Mucosa of gallbladder (tissue), 1 donor: Measurements from ENCODE around the gene TMEFF1. TPM values are rescaled to one million over a fixed set of nuclear protein-coding genes. Genes with fewer than 3 reads are reported as not detected.
"Not testable (repeated sequence)": the region's sequence is repeated elsewhere in the genome, so short reads cannot be mapped to it uniquely, and the experiment has no call there.

Experiments
- DNase-seq: peaks from one replicate; pipeline ENCODE4 v3.0.0-alpha.2; 2020; ENCODE audit warnings: low spot score
- total RNA-seq: library from RNA; stranded (reverse); gene quantifications from one replicate; pipeline ENCODE4 v1.2.1, GENCODE V29; 2021
- donor health status: DM: no; HTN: no; CAD: no.

Gene TMEFF1, protein sequence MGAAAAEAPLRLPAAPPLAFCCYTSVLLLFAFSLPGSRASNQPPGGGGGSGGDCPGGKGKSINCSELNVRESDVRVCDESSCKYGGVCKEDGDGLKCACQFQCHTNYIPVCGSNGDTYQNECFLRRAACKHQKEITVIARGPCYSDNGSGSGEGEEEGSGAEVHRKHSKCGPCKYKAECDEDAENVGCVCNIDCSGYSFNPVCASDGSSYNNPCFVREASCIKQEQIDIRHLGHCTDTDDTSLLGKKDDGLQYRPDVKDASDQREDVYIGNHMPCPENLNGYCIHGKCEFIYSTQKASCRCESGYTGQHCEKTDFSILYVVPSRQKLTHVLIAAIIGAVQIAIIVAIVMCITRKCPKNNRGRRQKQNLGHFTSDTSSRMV
- total RNA-seq, result 0.63 TPM

- no peak for DNase-seq
Observed at GRCh38 chr9:100472788-100473275, at the start of gene TMEFF1. TMEFF1 (plus strand) TSS chr9:100473149; CDS start chr9:100473545, 396 bp downstream.

DNA sequence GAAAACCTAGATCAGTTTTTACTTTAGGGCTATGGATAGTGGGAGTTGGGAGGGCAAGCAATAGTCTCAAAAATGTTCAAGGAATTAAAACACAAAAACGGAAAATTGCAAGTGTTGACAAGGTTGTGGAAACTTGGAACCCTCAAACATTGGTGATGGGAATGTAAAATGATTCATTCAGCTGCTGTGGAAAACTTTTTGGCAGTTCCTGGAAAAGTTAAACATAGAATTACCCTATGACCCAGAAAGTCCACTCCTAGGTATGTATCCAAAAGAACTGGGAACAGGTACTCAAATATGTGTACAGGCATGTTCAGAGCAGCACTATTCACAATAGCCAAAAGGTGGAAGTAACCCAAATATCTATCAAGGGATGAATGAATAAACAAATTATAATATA, 47.2 kb upstream of the TMEFF1 start:
- DNase-seq, result no peak

- DNase-seq, result no peak
Observed at GRCh38 chr9:100426189-100426529, 46.8 kb upstream of the TMEFF1 start.

- peak; percentile 52 for DNase-seq
Observed at GRCh38 chr9:100426530-100427365, 46.2 kb upstream of the TMEFF1 start, which contains the start of gene MSANTD3. MSANTD3 (plus strand) TSS chr9:100427143; CDS start chr9:100441939, 14,796 bp downstream.

- DNase-seq, result peak; percentile 19
Observed at GRCh38 chr9:100427366-100428263, 45.3 kb upstream of the TMEFF1 start.

- DNase-seq, result peak; percentile 21
Observed at GRCh38 chr9:100428871-100429654, 43.9 kb upstream of the TMEFF1 start.

GRCh38 chr9:100430286-100430940, 42.5 kb upstream of the TMEFF1 start:
- no peak for DNase-seq

DNA sequence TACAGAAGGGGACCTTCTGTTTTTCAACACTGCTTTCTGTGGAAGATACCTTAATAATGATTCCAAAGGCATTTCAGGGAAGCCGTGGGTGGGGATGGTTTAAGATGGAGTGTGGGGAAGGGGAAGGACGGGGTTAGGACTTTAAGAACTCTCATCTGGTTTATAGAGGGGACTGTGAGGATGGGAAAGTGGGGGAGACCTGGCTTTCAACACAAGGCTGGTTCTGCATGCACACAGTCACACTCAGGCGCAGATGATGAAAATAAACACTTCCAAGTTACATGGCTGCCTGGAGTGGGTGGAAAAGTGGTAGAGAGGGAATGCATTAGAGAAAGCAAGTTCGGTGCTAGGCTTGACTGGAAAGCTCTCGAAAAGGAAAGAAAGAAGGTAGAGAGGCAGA, 41.1 kb upstream of the TMEFF1 start:
- DNase-seq, result no peak

DNA sequence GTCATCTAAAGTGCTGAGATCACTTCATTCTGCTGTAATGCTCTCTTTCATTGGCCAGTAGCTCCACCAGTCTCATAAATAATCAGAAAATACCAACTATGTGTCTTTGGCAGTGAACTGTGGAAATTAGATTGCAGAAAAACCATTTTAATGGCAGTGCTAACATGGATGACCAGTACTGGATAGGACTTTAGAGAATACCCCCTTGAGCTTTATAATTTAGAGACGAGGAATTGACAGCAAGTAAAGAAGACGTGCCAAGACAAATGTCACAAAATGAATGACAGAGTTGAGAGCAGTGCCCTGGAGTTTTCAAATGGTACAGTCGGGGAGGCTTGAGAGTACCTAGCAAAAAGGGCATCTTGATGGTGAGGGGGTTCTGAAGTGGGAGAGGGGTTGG, 40.2 kb upstream of the TMEFF1 start:
- no peak for DNase-seq

DNA sequence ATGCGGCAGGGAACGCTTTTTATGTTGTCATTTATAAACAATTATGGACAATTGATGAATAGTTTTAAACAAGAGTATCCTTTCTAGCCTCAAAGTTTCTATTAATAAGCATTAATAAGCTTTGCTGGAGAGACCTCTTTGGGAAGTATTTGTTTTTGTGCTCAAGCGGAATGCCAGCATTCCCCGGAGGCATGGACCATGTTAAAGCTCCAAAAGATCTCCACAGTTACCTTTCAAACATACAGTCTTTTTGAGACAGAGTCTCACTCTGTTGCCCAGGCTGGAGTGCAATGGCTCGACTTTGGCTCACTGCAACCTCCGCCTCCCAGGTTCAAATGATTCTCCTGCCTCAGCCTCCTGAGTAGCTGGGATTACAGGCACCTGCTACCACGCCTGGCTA, 36.4 kb upstream of the TMEFF1 start:
- DNase-seq, result no peak

GRCh38 chr9:100437860-100438805, 34.8 kb upstream of the TMEFF1 start:
- DNase-seq, result peak; percentile 78

GRCh38 chr9:100440071-100440470, 32.9 kb upstream of the TMEFF1 start:
- DNase-seq, result no peak

DNA sequence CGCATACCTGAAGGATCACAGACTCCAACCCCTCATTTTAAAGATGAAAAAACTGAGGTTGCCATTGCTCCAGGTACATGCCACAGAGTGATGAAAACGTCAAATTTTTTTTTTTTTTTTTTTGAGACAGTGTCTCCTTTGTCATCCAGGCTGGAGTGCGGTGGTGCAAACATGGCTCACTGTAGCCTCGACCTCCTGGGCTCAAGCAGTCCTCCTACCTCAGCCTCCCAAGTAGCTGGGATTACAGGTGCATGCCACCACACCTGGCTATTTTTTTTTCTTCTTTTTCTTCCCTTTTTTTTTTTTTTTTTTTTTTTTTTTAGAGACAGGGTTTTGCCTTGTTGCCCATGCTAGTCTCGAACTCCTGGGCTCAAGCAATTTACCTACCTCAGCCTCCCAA, 32.5 kb upstream of the TMEFF1 start:
- not testable (repeated sequence) for DNase-seq

- DNase-seq, result no peak
Observed at GRCh38 chr9:100441911-100442361, 31.0 kb upstream of the TMEFF1 start.

DNA sequence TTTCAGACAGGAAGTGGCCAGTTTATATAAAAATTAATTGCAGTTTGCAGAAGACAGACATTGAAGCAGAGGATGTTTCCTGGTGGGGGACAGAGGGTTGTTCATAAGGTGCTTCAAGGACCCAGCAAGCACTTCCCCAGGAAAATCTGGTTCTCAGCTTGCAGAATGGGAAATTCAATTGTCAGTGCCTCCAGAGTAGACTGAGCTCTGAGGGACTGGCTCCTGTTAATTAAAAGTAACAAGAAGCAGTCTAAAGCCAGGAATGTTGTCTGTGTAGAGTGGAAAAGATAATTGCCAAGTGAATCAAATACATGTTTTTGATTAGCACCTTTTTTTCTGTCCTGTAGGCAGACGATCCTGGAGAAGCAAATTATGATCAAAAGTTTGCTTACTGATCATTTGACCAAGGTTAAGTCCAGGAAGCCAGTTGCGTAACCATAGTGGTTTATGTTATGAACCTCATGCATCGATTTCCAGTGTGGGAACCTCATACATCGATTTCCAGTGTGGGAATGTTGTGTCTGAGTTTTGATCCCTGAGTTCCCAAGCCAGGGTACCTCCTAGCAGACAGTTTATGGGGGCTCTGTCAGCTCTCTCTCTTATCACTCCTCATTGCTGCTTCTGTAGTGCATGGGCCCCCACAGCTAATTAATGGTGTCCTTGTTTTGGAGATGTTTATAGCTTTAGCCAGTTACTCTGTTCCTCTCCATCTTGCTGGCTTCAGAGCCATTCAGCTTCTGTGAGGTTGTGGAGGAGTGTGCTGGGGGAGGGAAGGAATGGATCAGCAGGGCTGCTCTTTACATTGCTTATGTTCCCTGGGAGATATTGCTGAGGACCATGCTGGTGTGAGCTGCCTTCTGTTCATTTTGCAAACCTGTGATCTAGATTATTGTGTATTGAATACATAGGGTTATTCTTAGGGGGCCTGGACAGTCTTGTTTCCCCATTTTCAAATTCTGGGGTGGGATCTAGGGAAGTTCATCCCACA, 28.9 kb upstream of the TMEFF1 start:
- DNase-seq, result no peak

DNA sequence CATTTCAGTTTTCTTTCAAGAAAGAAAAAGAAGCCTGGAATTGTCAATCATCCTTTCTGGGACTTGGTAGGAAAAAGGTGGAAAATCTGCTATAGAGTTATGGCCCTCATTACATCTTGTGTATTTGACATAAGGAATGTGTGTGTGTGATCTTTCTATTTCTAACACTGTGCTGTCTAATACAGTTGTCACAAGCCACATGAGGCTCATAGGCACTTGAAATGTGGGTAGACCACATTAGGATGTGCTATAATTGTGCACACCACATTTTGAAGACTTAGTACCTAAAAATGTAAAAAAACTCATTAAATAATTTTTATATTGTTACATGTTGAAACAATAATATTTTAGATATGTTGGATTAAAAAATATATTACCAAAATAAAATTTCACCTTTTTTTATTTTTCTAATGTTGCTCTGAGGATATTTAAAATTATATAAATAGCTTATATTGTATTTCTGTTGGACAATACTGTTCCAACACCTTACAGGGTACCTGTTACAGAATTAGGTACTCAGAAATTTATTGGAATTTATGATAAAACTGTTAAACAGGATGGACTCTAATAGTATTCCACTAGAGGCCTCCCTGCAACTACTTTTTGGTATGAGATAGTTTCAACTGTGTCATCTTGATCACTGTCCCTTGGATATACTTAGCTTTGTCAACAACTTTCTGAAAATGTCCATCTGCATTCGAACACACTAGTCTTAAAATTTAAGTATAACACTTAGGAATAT, 27.6 kb upstream of the TMEFF1 start:
- DNase-seq, result no peak

DNA sequence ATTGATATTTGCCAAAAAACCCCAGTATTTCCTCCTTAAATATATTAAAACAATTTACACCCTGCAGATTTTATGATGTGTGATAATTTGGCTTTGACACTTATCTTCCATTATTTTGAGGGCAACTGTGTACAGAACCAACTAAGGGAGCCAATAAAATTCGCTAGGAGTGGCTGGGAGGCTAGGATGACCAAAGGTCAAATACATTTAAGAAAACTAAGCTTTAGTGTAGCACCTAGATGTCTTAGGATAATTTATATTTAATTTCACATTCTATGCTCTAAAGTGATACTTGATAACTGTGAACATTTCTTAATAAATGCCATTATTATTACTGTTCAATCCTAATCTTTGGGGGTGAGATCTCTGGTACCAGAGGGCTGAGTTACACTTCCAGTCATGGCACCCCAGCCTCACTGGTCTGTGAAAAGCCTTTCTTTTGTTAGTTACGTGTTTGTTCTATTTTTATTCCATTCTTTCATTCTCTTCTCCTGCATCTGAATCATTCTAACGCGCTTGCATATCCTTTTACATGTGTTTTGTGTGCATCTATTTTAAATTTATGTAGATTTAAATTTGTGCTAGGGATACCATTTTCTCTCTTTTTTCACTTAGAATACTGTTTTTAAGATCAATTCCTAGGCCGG, 26.9 kb upstream of the TMEFF1 start:
- no peak for DNase-seq
